Nephron (organoid): ENCODE data around the gene HAL.
A peak's percentile ranks its signal among the peaks of the same experiment; 100 is the strongest.

ENCODE experiments used
- H3K27ac Mint-ChIP-seq, 3 experiments: 2 replicates each; pipeline ENCODE4 v1.8.0; 2020; ENCODE audit warnings: mixed read lengths in 3 of 3, mild to moderate bottlenecking in 2 of 3, moderate library complexity in 1 of 3
- H3K27me3 Mint-ChIP-seq: 2 replicates; pipeline ENCODE4 v1.8.0; 2021; ENCODE audit warnings: low read depth, mild to moderate bottlenecking, moderate library complexity, mixed read lengths
- H3K36me3 Mint-ChIP-seq: 2 replicates; pipeline ENCODE4 v1.8.0; 2020; ENCODE audit warnings: low read depth, mixed read lengths
- H3K4me1 Mint-ChIP-seq: 2 replicates; pipeline ENCODE4 v1.8.0; 2020; ENCODE audit warnings: mixed read lengths
- H3K4me3 Mint-ChIP-seq, 3 experiments: 2 replicates each; pipeline ENCODE4 v1.8.0; 2020; ENCODE audit warnings: mild to moderate bottlenecking in 3 of 3, mixed read lengths in 3 of 3, moderate library complexity in 2 of 3
- H3K9me3 Mint-ChIP-seq: 2 replicates; pipeline ENCODE4 v1.8.0; 2020; ENCODE audit warnings: mixed read lengths
- TF ChIP-seq, protein P1 (sequence below), 3 experiments: fragments of 200-600 bp; sonication (generic); IDR thresholded peaks; one replicate each; pipeline ENCODE4 v1.5.0; 2021; ENCODE audit warnings: antibody characterized with exemption in 3 of 3; ENCODE audit not compliant: unreplicated experiment in 3 of 3

The HAL gene

DNA sequence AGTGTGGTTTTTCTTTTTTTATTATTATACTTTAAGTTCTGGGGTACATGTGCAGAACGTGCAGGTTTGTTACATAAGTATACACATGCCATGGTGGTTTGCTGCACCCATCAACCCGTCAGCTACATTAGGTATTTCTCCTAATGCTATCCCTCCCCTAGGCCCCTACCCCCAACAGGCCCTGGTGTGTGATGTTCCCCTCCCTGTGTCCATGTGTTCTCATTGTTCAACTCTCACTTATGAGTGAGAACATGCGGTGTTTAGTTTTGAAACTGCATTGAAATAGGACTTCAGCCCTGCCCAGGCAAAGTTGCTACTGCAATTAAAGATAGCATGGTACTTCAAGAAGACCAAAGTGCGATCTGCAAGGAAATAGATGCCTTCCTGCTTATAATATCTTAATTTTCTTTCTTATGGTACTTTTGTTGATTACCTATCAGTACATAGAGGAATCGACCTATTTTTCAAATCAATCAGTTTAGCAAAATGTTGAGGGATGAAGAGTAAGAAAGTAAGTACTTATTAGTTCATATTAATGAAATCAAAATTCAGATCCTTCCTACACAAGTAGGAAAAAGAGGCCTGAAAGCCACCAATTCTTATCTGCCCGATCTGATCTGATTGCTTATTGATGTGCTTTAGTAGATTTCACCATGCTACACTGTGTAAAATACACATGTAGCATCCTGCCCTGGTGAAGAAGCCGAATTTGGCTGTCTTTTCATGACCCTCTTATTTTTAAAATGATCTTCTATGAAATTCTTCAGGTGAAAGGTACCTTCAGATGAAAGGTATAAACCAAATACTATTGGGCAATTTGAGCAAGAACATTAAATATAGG lies 37.6 kb upstream of the HAL start:
- Mint-ChIP-seq H3K4me1 (peaks cover 5% of the 10 kb centered on the region), H3K4me3 (peak overlapping the region in 1 of 3 experiments; percentile 69), H3K27ac (peak overlapping the region in 1 of 3 experiments; percentile 59), H3K27me3 (no peaks in the 10 kb centered on the region), H3K36me3 (no peaks in the 10 kb centered on the region), H3K9me3 (no peaks in the 10 kb centered on the region)
- TF ChIP-seq, protein P1, sequence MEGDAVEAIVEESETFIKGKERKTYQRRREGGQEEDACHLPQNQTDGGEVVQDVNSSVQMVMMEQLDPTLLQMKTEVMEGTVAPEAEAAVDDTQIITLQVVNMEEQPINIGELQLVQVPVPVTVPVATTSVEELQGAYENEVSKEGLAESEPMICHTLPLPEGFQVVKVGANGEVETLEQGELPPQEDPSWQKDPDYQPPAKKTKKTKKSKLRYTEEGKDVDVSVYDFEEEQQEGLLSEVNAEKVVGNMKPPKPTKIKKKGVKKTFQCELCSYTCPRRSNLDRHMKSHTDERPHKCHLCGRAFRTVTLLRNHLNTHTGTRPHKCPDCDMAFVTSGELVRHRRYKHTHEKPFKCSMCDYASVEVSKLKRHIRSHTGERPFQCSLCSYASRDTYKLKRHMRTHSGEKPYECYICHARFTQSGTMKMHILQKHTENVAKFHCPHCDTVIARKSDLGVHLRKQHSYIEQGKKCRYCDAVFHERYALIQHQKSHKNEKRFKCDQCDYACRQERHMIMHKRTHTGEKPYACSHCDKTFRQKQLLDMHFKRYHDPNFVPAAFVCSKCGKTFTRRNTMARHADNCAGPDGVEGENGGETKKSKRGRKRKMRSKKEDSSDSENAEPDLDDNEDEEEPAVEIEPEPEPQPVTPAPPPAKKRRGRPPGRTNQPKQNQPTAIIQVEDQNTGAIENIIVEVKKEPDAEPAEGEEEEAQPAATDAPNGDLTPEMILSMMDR (IDR thresholded peaks at IDR 0.05; ENCODE audit: unreplicated experiment in 3 of 3): no peak

DNA sequence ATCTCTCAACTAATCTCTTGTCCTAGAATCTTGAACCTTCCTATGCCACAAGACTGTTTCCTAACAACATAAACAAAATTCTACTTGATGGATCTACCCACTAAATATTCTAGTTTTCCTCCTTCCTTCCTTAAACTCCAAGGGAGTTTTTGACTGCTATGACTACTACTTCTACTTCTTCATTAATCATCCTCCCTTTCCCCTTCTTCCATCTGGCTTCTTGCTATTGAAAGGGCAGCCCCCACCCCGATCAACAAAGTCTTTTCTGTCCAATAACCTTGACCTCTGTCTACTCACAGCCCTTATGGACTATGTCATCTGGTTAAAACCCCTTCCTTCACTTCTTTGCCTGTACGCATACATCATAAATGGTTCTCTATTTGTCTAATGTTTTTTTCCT lies 33.7 kb upstream of the HAL start:
- Mint-ChIP-seq H3K9me3 (no peaks in the 10 kb centered on the region), H3K4me1 (peaks cover 5% of the 10 kb centered on the region), H3K27ac (no peak overlapping the region), H3K4me3 (no peak overlapping the region), H3K27me3 (no peaks in the 10 kb centered on the region), H3K36me3 (peaks cover 14% of the 10 kb centered on the region)
- TF ChIP-seq, protein P1 (IDR thresholded peaks at IDR 0.05; ENCODE audit: unreplicated experiment in 3 of 3): no peak

DNA sequence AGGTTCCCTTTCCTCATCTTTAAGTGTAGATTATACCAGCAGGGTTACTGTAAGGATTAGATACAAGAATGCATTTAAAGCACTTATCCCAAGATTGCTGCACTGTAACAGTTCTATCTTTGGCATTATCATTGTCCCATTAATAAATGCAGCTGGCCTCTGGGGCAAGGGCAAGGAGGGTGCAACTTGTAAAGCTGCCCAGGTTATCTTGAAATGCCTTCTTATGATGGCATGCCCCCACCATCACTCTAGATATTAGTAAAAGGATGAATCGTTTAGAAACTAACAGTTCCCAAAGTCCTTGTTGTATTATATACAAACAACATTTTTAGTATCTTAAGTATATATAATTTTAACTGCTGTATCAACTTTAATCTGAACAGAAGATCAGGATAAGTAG lies 32.4 kb upstream of the HAL start:
- H3K36me3 Mint-ChIP-seq: peaks cover 18% of the 10 kb centered on the region
- H3K4me1 Mint-ChIP-seq: peaks cover 5% of the 10 kb centered on the region
- no peaks in the 10 kb centered on the region for H3K27me3 Mint-ChIP-seq
- TF ChIP-seq, protein P1 (IDR thresholded peaks at IDR 0.05; ENCODE audit: unreplicated experiment in 3 of 3): no peak
- H3K9me3 Mint-ChIP-seq: no peaks in the 10 kb centered on the region
- H3K4me3 Mint-ChIP-seq: no peak overlapping the region
- H3K27ac Mint-ChIP-seq: no peak overlapping the region

DNA sequence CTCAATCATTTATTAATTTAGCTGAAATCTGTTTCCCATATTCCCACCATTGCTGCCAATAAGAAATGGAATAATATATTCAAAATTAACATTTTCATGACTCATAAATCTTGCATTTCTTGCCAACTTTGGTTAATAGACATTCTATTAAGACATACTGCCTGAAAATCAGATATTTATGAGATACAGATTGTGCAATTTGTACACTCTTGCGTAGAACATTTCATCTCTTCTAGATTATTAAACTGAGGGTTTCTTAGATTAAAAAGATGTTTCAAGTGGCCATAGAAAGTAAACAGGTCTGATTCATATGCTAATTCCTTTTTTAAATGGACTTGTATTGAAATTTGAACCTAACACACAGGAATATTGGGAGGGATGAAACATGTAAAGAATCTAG lies 30.2 kb upstream of the HAL start:
- no peak overlapping the region for H3K27ac Mint-ChIP-seq
- H3K9me3 Mint-ChIP-seq: no peaks in the 10 kb centered on the region
- TF ChIP-seq, protein P1 (IDR thresholded peaks at IDR 0.05; ENCODE audit: unreplicated experiment in 3 of 3): no peak
- H3K4me3 Mint-ChIP-seq: no peak overlapping the region
- no peaks in the 10 kb centered on the region for H3K4me1 Mint-ChIP-seq
- peaks cover 34% of the 10 kb centered on the region for H3K36me3 Mint-ChIP-seq
- H3K27me3 Mint-ChIP-seq: no peaks in the 10 kb centered on the region

DNA sequence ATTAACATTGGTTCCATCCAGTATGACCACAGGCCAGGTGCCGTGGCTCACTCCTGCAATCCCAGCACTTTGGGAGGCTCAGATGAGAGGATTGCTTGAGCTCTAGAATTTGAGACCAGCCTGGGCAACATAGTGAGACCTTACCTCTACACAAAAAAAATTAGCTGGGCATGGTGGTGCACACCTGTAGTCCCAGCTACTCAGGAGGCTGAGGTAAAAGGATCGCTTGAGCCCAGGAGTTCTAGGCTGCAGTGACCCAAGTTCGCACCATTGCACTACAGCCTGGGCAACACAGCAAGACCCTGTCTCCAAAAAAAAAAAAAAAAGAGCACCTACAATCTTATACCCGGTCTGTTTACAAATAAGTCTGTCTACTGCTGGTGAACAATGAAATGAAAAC lies 29.4 kb upstream of the HAL start:
- Mint-ChIP-seq H3K9me3 (no peaks in the 10 kb centered on the region), H3K27me3 (no peaks in the 10 kb centered on the region), H3K4me3 (no peak overlapping the region), H3K4me1 (no peaks in the 10 kb centered on the region), H3K36me3 (peaks cover 37% of the 10 kb centered on the region), H3K27ac (no peak overlapping the region)
- TF ChIP-seq, protein P1 (IDR thresholded peaks at IDR 0.05; ENCODE audit: unreplicated experiment in 3 of 3): no peak
